Fibroblast of mammary gland (primary cell): ENCODE results near the gene CAPN8.

Experiments
- DNase-seq: peaks from one replicate; pipeline ENCODE4 v3.0.0-alpha.2; 2010; ENCODE audit warnings: low read depth
- H3K4me3 ChIP-seq: 2 replicates; pipeline ENCODE4 v1.5.1; 2011; ENCODE audit warnings: low read depth, mild to moderate bottlenecking, low read length, moderate library complexity; ENCODE audit not compliant: control insufficient read depth
- TF ChIP-seq, protein P1 (sequence below): conservative IDR thresholded peaks from 2 replicates; pipeline ENCODE4 v1.5.1; 2011; ENCODE audit warnings: low read depth, low read length, inconsistent platforms; ENCODE audit not compliant: control insufficient read depth, insufficient read depth

Gene CAPN8

DNA sequence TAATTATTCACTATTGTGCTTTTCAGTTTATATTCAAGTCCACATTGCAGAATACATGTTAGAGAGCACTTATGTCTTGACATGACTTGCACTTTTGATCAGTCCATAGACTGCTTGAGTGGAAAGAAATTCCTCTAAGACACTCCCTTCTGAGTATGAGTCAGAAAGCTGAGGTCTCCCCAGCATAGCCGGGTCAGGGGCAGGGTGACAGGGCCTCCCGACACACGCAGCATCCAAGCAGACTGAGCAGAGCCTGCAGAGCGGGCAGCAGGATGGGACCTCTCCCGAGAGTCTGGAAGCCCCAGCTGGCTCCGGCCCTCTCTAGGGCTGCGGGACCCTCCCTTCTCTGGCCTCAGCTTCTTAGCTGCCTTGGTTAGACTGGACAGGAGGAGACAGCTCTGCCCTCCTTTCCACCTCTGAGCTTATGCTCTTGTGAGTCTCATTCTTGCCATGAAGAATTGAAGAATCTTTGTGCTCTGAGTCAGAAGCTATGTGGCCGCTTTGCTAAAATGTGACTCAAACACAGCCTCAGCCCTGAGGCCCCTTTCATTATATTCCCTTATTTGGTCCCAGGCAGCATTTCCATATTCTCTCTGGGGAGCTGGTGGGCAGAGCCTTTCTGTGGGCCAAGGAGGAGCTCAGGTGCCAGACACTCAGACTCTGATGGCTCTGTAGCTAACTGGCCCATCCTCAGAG lies 35.6 kb upstream of the CAPN8 start:
- peak overlapping the region; percentile 29 for H3K4me3 ChIP-seq
- DNase-seq = peak; percentile 96

DNA sequence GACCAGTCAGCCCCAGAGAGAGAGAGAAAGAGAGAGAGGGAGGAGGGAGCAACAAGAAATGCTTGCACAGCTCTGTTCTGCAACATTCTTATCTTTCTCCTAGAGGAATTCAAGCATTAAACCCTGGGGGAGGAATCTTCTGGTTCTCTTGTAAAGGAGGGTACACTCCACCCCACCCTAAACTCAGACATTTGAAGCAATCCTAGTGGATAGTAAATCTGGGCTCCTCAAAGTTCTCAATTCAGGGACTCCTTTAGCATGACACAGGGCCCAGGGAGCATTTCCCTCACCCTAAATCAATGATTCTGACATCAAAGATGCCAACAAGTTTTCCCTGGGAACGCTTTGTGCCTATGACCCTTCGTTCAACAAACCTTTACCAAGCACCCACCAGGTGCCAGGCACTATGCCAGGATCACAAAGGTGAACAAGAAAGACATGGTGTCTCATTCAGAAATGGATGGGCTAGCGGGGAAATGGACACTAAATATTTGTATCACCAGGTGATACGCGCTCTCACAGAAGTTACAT lies 35.0 kb upstream of the CAPN8 start:
- TF ChIP-seq, protein P1, sequence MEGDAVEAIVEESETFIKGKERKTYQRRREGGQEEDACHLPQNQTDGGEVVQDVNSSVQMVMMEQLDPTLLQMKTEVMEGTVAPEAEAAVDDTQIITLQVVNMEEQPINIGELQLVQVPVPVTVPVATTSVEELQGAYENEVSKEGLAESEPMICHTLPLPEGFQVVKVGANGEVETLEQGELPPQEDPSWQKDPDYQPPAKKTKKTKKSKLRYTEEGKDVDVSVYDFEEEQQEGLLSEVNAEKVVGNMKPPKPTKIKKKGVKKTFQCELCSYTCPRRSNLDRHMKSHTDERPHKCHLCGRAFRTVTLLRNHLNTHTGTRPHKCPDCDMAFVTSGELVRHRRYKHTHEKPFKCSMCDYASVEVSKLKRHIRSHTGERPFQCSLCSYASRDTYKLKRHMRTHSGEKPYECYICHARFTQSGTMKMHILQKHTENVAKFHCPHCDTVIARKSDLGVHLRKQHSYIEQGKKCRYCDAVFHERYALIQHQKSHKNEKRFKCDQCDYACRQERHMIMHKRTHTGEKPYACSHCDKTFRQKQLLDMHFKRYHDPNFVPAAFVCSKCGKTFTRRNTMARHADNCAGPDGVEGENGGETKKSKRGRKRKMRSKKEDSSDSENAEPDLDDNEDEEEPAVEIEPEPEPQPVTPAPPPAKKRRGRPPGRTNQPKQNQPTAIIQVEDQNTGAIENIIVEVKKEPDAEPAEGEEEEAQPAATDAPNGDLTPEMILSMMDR = no peak
- no peak overlapping the region for H3K4me3 ChIP-seq
- no peak for DNase-seq

More for the DNA sequence above, 35.6 kb upstream of the CAPN8 start:
- TF ChIP-seq, protein P1 = no peak

GRCh38 chr1:223695941-223696340 lies 30.4 kb upstream of the CAPN8 start:
- TF ChIP-seq, protein P1 = no peak
- no peak for DNase-seq
- H3K4me3 ChIP-seq = no peak overlapping the region

GRCh38 chr1:223695014-223695548 lies 29.6 kb upstream of the CAPN8 start:
- TF ChIP-seq, protein P1 = no peak
- no peak for DNase-seq
- H3K4me3 ChIP-seq = no peak overlapping the region

GRCh38 chr1:223691121-223691520 lies 25.6 kb upstream of the CAPN8 start:
- DNase-seq = no peak
- H3K4me3 ChIP-seq = no peak overlapping the region
- TF ChIP-seq, protein P1 = no peak

DNA sequence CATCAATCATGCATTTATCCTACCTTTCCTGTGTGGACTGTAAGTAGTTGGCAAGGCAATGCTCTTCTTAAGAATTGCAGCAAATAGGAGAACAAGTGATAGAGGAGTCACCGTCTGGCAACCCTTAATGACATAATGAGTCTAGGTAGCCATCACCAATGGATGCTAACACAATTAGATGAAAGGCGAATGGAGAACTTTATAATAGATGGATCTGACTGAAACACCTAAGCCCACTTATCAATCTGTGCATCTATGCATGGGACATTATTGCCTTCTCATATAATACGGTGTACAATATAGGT lies 18.9 kb upstream of the CAPN8 start:
- DNase-seq = no peak
- TF ChIP-seq, protein P1 = no peak
- H3K4me3 ChIP-seq = no peak overlapping the region
